Measurements from ENCODE around the gene EPB41L1.

Gene EPB41L1

DNA sequence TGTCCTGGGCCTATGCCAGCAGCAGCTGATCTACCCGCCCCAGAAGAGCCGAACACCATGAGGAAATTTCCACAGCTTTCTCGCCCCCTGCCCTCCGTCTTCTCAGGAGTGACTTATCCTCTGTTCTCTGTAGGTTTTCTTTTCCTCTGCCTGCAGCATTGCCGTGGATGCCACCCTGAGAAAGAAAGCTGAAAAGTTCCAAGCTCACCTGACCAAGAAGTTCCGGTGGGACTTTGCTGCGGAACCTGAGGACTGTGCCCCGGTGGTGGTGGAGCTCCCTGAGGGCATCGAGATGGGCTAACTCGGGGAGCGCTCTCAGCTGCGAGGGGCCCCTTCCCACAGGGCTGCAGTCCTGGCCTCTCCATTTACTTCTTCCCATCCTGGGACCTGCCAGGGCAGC is 100.9 kb downstream of the EPB41L1 start:
- H3K9ac ChIP-seq (ENCODE audit: low read depth, low read length): no peak overlapping the region
- H3K27ac ChIP-seq (ENCODE audit: low read length): no peak overlapping the region
- no peak overlapping the region for H3K4me3 ChIP-seq (ENCODE audit: low read length)
- H3K27me3 ChIP-seq (ENCODE audit: insufficient read depth, low read length): no peaks in the 10 kb centered on the region
- no peaks in the 10 kb centered on the region for H3K9me3 ChIP-seq (ENCODE audit: insufficient read depth, low read depth, low read length)
- peaks cover 47% of the 10 kb centered on the region for H3K36me3 ChIP-seq (ENCODE audit: insufficient read depth, low read depth, low read length)
- peaks cover 6% of the 10 kb centered on the region; the same call in 1 of the 2 replicates for H3K4me1 ChIP-seq (ENCODE audit: insufficient read depth, low read length)

DNA sequence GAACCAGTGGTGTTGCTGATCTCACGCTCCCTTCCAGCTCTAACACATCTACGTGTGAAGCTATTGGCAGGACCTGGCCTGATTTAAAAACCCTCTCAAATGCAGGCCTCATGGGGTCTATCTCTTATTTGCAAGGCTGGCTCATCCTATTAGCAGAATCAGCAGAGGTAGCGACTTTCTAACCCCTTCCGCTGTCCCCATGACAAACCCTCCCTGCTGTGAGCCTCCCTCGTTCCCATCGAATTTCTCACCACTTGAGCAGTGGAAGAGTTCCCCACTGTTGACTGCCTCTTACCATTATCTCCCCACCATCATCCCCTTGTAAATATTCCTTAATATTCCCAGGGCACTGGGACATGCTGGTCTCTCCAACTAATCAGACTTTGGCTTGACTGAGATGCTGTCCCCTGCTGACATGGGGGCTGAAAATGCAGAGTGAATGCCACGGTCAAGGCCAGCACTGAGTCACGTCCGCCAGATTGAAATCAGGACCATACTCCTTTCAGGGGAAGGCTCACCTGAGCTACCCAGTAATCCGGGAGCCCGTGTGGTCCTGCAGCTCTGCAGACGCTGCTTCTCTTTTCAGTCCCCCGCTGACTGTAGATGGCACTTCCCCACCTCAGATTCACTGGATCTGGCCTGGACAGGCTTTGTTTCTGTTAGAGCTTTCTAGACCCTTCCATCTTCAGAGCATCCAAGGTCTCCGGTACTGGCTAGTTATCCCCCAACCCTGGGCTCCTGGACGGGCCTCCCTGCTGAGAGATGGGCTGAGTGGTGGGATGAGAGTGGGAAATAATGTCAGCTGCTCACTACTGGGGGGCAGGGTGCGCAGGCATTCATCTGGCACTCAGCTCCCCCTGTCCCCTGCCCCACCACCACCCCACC is 104.9 kb downstream of the EPB41L1 start:
- Histone ChIP-seq H3K4me3 (ENCODE audit: low read length) (no peak overlapping the region; the same call in 1 of the 2 replicates), H3K27ac (ENCODE audit: low read length) (no peak overlapping the region), H3K27me3 (ENCODE audit: insufficient read depth, low read length) (no peaks in the 10 kb centered on the region), H3K9me3 (ENCODE audit: insufficient read depth, low read depth, low read length) (no peaks in the 10 kb centered on the region), H3K9ac (ENCODE audit: low read depth, low read length) (no peak overlapping the region), H3K36me3 (ENCODE audit: insufficient read depth, low read depth, low read length) (peaks cover 22% of the 10 kb centered on the region; the same call in 1 of the 2 replicates), H3K4me1 (ENCODE audit: insufficient read depth, low read length) (peaks cover 6% of the 10 kb centered on the region; the same call in 1 of the 2 replicates)

DNA sequence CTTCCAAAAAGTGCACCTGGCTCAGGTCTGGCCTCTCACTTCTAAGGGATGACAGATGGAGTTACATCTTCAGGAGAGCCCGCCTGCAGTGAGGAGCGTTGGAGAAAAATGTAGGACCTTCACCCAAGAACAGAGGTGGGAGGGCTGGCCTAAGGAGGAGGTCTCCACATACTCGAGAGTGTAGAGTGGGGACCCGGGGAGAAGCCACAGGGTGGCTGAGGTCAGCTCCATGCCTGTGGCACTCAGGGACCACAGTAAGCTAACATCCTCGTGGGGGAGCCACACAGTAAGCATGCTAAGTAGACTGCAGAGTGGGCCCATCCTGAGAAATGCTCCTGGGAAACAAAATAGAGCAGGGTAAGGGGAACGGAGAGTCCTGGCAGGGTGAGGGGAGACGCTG is 105.8 kb downstream of the EPB41L1 start:
- peaks cover 16% of the 10 kb centered on the region; the same call in 1 of the 2 replicates for H3K36me3 ChIP-seq (ENCODE audit: insufficient read depth, low read depth, low read length)
- H3K9me3 ChIP-seq (ENCODE audit: insufficient read depth, low read depth, low read length): no peaks in the 10 kb centered on the region
- no peak overlapping the region for H3K4me3 ChIP-seq (ENCODE audit: low read length)
- H3K27ac ChIP-seq (ENCODE audit: low read length): no peak overlapping the region
- no peak overlapping the region; the same call in 1 of the 2 replicates for H3K9ac ChIP-seq (ENCODE audit: low read depth, low read length)
- peaks cover 6% of the 10 kb centered on the region; the same call in 1 of the 2 replicates for H3K4me1 ChIP-seq (ENCODE audit: insufficient read depth, low read length)
- no peaks in the 10 kb centered on the region for H3K27me3 ChIP-seq (ENCODE audit: insufficient read depth, low read length)

DNA sequence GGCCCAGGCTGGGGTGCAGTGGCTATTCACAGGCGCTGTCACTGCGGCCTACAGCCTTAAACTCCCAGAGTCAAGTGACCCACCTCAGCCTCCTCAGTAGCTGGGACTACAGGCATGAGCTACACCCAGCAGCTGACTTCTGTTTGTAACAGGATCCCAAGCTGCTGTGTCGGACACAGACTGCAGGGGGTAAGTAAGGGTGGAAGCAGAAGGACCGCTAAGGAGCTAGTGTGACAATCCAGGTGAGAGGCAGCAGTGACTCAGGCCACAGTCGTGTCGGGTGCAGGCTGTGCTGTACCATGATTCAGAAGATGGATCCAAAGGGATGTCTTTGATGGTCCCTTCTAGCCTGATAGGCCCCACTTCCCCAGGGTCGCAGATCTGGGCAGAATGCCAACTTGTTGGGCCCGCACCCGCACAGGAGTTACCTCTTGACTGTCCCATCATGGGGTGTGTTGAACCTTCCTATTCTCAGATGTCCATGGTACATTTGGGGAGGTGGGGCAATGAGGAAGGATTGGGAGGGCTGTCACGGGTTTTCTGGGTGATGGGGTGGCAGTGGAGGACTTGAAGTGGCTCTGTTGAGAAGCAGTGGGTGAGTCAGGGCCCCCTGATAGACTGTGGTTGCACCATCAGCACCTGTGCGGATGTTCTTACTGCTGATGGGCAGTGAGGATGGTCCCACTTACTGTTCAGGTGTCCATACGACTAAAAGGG is 107.0 kb downstream of the EPB41L1 start:
- Histone ChIP-seq H3K36me3 (ENCODE audit: insufficient read depth, low read depth, low read length) (peaks cover 4% of the 10 kb centered on the region; the same call in 1 of the 2 replicates), H3K27me3 (ENCODE audit: insufficient read depth, low read length) (no peaks in the 10 kb centered on the region), H3K9me3 (ENCODE audit: insufficient read depth, low read depth, low read length) (no peaks in the 10 kb centered on the region), H3K4me1 (ENCODE audit: insufficient read depth, low read length) (peaks cover 6% of the 10 kb centered on the region; the same call in 1 of the 2 replicates), H3K9ac (ENCODE audit: low read depth, low read length) (no peak overlapping the region), H3K27ac (ENCODE audit: low read length) (no peak overlapping the region), H3K4me3 (ENCODE audit: low read length) (no peak overlapping the region)

DNA sequence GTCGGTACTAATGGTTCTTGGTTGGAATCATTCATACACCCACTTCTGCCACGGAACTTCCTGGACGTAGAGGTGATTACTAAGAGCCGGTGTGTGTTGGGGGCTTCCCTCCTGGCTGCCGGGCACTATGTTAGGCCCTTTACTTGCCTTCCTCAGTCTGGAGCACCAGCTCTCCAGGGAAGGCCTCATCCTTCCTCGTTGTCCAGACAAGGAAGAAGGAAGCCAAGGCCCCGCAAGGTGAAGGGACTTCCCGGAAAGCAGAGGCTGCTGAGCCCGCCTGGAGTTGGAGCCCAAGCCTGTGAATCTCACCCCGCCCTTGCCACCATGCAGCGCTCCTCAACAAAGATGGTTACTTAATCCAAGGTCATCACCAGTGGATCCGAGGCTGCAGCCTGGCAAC is 107.9 kb downstream of the EPB41L1 start:
- H3K36me3 ChIP-seq (ENCODE audit: insufficient read depth, low read depth, low read length): no peaks in the 10 kb centered on the region
- H3K9me3 ChIP-seq (ENCODE audit: insufficient read depth, low read depth, low read length): no peaks in the 10 kb centered on the region
- H3K4me3 ChIP-seq (ENCODE audit: low read length): no peak overlapping the region
- no peaks in the 10 kb centered on the region for H3K27me3 ChIP-seq (ENCODE audit: insufficient read depth, low read length)
- H3K4me1 ChIP-seq (ENCODE audit: insufficient read depth, low read length): peaks cover 6% of the 10 kb centered on the region; the same call in 1 of the 2 replicates
- H3K27ac ChIP-seq (ENCODE audit: low read length): no peak overlapping the region
- H3K9ac ChIP-seq (ENCODE audit: low read depth, low read length): no peak overlapping the region

DNA sequence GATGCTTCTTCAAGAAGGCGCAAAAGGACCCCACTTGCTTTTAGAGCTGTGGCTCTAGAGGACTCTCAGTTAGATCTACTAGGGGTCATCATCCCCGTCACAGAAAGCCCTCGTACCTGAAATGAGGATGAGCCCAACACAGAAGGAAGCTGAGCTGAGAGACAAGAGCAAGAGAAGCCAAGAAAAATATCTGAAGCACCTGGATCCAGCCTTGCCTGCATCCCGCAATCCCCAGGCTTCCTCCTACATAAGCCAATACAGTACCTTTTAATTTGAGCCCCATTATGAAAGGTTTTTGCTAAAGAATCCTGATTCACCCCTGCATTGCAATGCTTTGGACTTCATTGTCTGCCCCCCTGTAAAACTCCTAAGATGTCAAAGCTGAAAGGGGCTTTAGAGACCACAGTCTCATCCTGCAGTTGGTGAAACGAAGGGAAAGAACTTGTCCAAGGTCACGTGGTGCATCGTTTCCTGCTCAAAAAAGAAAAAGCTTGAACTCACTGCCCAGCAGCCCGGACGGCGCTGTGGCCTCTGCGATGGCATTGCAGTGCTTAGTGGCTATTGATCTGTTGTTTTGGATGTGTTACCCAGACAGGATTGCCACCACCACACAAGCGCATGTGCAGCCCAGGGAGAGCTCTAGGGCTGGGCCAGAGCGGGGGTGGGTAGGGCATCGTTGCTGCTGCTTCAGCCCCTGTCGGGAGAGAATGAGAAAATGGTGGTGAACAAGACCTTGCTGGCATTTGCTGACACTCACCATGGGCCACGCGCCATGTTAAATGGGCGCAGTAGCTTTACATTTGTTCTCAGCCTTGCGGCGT is 110.1 kb downstream of the EPB41L1 start:
- Histone ChIP-seq H3K4me1 (ENCODE audit: insufficient read depth, low read length) (no peaks in the 10 kb centered on the region), H3K4me3 (ENCODE audit: low read length) (no peak overlapping the region), H3K27ac (ENCODE audit: low read length) (no peak overlapping the region), H3K9me3 (ENCODE audit: insufficient read depth, low read depth, low read length) (no peaks in the 10 kb centered on the region), H3K36me3 (ENCODE audit: insufficient read depth, low read depth, low read length) (no peaks in the 10 kb centered on the region), H3K27me3 (ENCODE audit: insufficient read depth, low read length) (no peaks in the 10 kb centered on the region), H3K9ac (ENCODE audit: low read depth, low read length) (no peak overlapping the region)

DNA sequence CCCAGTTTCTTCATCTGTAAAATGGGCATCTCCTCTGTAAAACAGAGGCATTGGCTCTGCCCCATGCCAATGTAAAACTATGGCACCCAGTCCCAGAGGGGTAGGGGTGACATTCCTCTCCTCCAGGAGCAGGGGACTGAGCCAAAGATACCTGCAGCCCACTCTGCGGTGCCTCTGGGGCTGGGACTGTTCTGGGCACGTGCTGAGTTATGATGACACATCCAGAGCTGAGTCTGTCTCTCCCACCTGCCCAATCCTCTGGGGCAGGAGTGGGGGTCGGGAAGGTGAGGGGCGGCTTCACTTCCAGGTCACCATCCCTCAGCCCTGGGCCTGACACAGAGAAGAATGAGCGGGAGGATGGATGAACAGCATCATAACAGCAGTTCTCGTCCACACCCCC is 111.6 kb downstream of the EPB41L1 start:
- Histone ChIP-seq H3K9ac (ENCODE audit: low read depth, low read length) (no peak overlapping the region), H3K27me3 (ENCODE audit: insufficient read depth, low read length) (no peaks in the 10 kb centered on the region), H3K27ac (ENCODE audit: low read length) (no peak overlapping the region), H3K4me1 (ENCODE audit: insufficient read depth, low read length) (no peaks in the 10 kb centered on the region), H3K9me3 (ENCODE audit: insufficient read depth, low read depth, low read length) (no peaks in the 10 kb centered on the region), H3K36me3 (ENCODE audit: insufficient read depth, low read depth, low read length) (no peaks in the 10 kb centered on the region), H3K4me3 (ENCODE audit: low read length) (no peak overlapping the region)

DNA sequence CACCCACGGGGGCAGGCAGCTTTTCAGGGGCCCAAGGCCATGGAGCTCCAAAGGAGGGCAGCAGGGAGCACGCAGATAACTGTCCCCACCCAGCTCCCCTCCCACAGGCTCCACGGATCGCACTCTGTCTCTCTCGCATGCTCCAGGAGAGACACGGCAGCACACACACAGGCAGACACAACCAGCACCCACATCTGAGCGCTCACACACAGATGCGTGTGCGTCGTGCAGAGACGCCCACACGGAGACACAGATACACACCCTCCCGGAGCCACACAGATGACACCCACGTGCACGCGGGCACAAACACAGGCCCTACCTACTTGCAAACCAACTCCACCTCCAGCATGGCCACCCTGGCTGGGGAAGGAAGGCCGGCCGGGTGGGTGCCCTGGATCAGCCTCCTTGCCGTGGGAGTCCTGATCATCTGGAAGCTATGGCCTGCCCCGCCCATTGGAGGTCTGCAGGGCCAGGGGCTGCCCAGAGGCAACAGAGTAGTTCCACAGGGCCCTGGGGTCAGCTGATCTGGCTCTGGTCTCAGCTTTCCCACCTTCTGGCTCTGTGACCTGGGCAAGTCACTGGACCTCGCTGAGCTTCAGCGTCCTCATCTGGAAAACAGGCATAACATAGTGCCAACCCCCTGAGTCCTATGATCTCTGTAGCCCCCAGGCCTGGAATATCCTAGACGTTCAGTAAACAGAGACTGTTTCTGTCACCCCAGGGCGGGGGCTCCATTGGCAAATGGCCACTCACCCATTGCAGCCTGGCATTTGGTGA is 113.3 kb downstream of the EPB41L1 start:
- H3K36me3 ChIP-seq (ENCODE audit: insufficient read depth, low read depth, low read length): no peaks in the 10 kb centered on the region
- H3K9ac ChIP-seq (ENCODE audit: low read depth, low read length): no peak overlapping the region
- H3K27ac ChIP-seq (ENCODE audit: low read length): no peak overlapping the region
- no peaks in the 10 kb centered on the region for H3K27me3 ChIP-seq (ENCODE audit: insufficient read depth, low read length)
- no peaks in the 10 kb centered on the region for H3K4me1 ChIP-seq (ENCODE audit: insufficient read depth, low read length)
- H3K9me3 ChIP-seq (ENCODE audit: insufficient read depth, low read depth, low read length): no peaks in the 10 kb centered on the region
- no peak overlapping the region for H3K4me3 ChIP-seq (ENCODE audit: low read length)

DNA sequence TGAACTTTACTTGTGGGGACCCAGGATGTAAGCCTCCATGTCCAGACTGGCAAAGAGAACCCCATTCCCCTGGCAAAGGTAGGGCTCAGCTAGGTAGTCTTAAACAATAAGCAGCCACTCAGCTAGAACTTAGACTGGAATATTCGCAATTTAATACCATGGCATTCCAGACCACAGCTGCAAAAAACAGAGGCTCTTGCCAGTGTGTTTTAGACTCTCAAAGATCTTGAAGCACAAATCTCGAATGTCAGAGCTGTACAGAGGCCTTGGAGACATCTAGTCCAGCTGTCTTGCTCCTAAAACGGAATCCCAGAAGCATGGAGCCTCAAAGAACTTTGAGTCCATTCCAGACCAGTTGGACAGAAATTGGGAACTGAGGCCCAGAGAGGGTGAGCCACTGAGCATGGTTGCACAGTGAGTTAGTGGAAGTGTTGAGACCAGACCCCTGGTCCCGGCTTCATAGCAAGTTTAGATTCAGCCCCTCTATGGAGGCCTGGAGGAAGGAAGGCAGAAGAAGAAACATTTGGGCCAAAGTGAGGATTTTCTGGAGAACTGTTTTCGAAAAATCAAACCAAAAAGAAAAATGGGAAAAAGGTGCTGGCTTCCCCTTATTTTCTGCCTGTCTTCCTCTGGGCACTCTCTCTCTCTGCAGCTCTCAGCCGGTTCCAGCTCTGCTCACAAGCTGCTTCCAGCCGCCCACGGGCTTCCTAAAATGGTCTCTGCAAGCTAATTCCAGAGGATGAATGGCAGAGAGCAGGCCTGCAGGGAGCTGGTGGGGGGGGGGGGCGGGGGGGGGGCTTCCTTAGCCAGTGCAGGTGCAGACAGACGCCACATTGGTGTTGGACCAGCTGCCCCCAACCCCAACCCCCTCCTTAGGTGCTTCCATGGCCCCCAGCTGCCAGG is 114.2 kb downstream of the EPB41L1 start:
- H3K9me3 ChIP-seq (ENCODE audit: insufficient read depth, low read depth, low read length): no peaks in the 10 kb centered on the region

DNA sequence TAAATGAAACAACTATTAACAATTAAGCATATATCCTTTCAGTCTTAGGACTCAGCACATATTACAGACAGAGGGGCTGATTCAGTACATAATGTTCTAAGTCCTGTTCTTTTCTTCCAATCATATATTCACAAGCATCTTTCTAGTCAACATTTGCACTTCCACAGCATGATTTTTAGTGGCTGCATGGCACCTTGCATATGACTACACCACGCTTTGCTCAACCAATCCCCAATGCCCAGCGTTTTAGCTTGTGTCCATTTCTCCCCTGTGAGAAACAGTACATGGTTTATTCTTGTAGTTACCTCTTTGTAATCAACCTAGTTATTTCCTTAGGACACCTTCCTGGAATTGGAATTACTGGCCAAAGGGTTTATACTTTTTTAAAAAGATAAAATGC is 115.0 kb downstream of the EPB41L1 start:
- Histone ChIP-seq H3K4me3 (ENCODE audit: low read length) (no peak overlapping the region), H3K4me1 (ENCODE audit: insufficient read depth, low read length) (peaks cover 8% of the 10 kb centered on the region; the same call in 1 of the 2 replicates), H3K27me3 (ENCODE audit: insufficient read depth, low read length) (no peaks in the 10 kb centered on the region), H3K9ac (ENCODE audit: low read depth, low read length) (no peak overlapping the region), H3K36me3 (ENCODE audit: insufficient read depth, low read depth, low read length) (no peaks in the 10 kb centered on the region), H3K9me3 (ENCODE audit: insufficient read depth, low read depth, low read length) (no peaks in the 10 kb centered on the region), H3K27ac (ENCODE audit: low read length) (no peak overlapping the region)

More for the DNA sequence above, 114.2 kb downstream of the EPB41L1 start:
- H3K36me3 ChIP-seq (ENCODE audit: insufficient read depth, low read depth, low read length): no peaks in the 10 kb centered on the region
- H3K9ac ChIP-seq (ENCODE audit: low read depth, low read length): no peak overlapping the region
- H3K4me3 ChIP-seq (ENCODE audit: low read length): no peak overlapping the region
- no peaks in the 10 kb centered on the region for H3K27me3 ChIP-seq (ENCODE audit: insufficient read depth, low read length)
- H3K4me1 ChIP-seq (ENCODE audit: insufficient read depth, low read length): peaks cover 1% of the 10 kb centered on the region; the same call in 1 of the 2 replicates
- H3K27ac ChIP-seq (ENCODE audit: low read length): no peak overlapping the region
